ENCODE measurements around the gene PNMA8C. TPM values are rescaled to one million over a fixed set of nuclear protein-coding genes. Genes with fewer than 3 reads are reported as not detected.
"Not testable (repeated sequence)": the region's sequence is repeated elsewhere in the genome, so short reads cannot be mapped to it uniquely, and the experiment has no call there.

PNMA8C gene
- total RNA-seq, 4 donors from 2014 or later: 0.30 TPM; not detected in 3

- peaks cover 0 to 17% of the 10 kb centered on the region in 2 donors for H3K27me3 ChIP-seq
- TF ChIP-seq, protein P1, sequence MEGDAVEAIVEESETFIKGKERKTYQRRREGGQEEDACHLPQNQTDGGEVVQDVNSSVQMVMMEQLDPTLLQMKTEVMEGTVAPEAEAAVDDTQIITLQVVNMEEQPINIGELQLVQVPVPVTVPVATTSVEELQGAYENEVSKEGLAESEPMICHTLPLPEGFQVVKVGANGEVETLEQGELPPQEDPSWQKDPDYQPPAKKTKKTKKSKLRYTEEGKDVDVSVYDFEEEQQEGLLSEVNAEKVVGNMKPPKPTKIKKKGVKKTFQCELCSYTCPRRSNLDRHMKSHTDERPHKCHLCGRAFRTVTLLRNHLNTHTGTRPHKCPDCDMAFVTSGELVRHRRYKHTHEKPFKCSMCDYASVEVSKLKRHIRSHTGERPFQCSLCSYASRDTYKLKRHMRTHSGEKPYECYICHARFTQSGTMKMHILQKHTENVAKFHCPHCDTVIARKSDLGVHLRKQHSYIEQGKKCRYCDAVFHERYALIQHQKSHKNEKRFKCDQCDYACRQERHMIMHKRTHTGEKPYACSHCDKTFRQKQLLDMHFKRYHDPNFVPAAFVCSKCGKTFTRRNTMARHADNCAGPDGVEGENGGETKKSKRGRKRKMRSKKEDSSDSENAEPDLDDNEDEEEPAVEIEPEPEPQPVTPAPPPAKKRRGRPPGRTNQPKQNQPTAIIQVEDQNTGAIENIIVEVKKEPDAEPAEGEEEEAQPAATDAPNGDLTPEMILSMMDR (IDR thresholded peaks at IDR 0.05): no peak
- TF ChIP-seq POLR2A (IDR thresholded peaks at IDR 0.05) (no peak), EP300 (IDR thresholded peaks at IDR 0.05) (no peak)
- no peak overlapping the region for H3K4me3 ChIP-seq
- H3K9me3 ChIP-seq: no peaks in the 10 kb centered on the region
- 66 to 87% methylated on average over 2 of the region's 2 CpGs for whole genome bisulfite sequencing, 2 donors
- no peak for DNase-seq (ENCODE audit: low spot score in 2 of 2)
- H3K27ac ChIP-seq: no peak overlapping the region
- no peaks in the 10 kb centered on the region for H3K36me3 ChIP-seq
- H3K4me1 ChIP-seq: peaks cover 0 to 8% (median 0%) of the 10 kb centered on the region in 4 donors
Observed at GRCh38 chr19:46422344-46422743, 6.4 kb downstream of the PNMA8C start.

DNA sequence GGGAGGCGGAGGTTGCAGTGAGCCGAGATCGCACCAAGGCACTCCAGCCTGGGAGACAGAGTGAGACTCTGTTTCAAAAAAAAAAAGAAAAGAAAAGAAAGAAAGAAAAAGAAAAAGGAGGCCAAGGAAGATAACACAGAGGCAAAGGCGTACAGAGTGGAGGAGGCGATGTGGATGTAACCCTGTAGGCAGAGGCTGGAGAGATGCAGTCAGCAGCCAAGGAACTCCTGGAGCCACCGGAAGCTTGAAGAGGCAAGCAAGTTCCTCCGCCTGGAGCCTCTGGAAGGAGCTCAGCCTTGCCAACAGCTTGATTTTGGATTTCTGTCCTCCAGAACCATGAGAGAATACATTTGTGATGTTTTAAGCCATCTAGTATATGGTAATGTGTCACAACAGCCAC is 8.7 kb downstream of the PNMA8C start:
- 73 to 79% methylated on average over 7 of the region's 7 CpGs for WGBS, 2 donors
- DNase-seq (ENCODE audit: low spot score in 2 of 2): no peak
- TF ChIP-seq POLR2A (IDR thresholded peaks at IDR 0.05) (no peak), EP300 (IDR thresholded peaks at IDR 0.05) (no peak)
- TF ChIP-seq, protein P1 (IDR thresholded peaks at IDR 0.05): no peak
- Histone ChIP-seq H3K27ac (no peak overlapping the region), H3K36me3 (no peaks in the 10 kb centered on the region), H3K27me3 (peaks cover 0 to 7% of the 10 kb centered on the region in 2 donors), H3K4me3 (no peak overlapping the region), H3K4me1 (peaks cover 0 to 15% (median 4%) of the 10 kb centered on the region in 4 donors), H3K9me3 (no peaks in the 10 kb centered on the region)

DNA sequence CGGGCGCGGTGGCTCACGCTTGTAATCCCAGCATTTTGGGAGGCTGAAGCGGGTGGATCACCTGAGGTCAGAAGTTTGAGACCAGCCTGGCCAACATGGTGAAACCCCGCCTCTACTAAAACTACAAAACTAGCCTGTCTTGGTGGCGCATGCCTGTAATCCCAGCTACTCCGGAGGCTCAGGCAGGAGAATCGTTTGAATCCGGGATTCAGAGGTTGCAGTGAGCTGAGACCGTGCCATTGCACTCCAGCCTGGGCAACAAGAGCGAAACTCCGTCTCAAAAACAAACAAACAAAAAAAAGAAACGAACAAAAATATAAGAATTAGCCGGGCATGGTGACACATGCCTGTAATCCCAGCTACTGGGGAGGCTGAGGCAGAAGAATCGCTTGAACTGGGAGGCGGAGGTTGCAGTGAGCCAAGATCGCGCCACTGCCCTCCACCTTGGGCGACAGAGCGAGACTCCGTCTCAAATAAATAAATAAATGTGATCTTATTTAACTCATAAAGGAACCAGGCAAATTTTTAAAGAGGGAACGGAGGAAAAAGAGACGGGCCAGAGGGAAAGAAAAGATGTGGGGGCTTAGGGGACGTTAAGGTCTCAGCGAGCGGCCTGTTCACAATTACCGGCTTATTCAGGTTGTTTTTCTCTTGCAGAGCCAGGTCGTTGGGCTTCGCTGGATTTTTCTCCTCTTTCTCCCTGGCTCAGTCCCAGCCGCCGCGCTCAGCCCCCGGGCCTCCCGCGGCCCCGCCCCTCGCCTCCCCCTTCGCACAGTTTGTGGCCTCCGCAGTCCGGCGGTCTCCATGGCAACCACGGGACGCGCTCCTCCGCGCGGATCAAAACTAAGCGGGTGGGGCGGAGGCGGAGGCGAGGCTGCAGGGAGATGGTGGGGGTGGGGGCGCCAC is 12.7 kb downstream of the PNMA8C start:
- 19 to 20% methylated on average over 52 to 53 of the region's 53 CpGs for WGBS, 2 donors
- peaks cover 0 to 47% of the 10 kb centered on the region in 2 donors for H3K27me3 ChIP-seq

GRCh38 chr19:46414899-46415298 is 13.8 kb downstream of the PNMA8C start:
- not testable (repeated sequence) for DNase-seq (ENCODE audit: low spot score in 2 of 2); H3K9me3 ChIP-seq; H3K27ac ChIP-seq; H3K36me3 ChIP-seq; H3K4me3 ChIP-seq
- H3K27me3 ChIP-seq: peaks cover 0 to 56% of the 10 kb centered on the region in 2 donors
- WGBS, 2 donors: 91 to 95% methylated on average over 22 of the region's 22 CpGs
- peaks cover 0 to 49% (median 21%) of the 10 kb centered on the region in 4 donors for H3K4me1 ChIP-seq

More for the DNA sequence above, 12.7 kb downstream of the PNMA8C start:
- peak; percentile 35 to 58 for DNase-seq (ENCODE audit: low spot score in 2 of 2)
- peaks cover 0 to 42% (median 21%) of the 10 kb centered on the region in 4 donors for H3K4me1 ChIP-seq
- not testable (repeated sequence) for H3K9me3 ChIP-seq, H3K36me3 ChIP-seq
- H3K4me3 ChIP-seq: peak overlapping the region; percentile 1 to 47 (median 15)
- H3K27ac ChIP-seq: peak overlapping the region in 2 of 4 donors; percentile 2 to 54

DNA sequence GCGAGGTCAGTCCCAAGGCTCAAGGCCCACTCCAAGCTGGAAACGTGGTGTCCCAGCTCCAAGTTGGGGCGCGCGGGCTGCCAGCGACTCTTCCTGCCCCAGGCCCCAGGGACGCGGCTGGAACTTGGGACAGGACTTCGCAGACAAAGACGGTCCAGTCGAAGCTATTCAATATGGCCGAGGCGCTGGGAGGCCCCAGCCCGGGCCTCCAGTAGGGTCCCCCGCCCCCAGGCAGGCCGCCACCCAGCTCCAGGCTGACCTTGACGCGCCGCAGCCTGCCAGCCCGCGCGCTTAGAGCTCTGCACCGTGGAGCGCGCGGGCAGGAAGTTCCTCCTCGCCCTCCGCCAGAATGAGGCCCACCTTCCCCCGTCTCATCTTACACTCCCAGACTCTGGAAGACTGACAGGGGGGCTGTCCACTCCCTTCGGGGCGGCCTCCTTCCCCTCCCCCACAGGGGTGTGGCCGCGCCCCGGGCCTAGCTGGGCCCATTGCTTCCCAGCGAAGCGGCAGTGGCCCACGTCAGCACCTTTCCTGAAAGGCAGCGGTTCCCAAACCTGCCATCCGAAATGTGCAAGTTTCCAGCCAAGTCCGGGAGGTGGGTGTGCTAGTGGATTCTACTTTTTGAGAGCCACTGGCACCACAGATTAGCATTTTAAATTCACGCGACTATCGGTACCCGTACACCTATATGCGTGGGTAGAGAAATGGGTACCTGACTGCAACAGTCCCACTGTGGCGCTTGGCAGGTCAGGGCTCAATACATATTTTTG is 15.3 kb downstream of the PNMA8C start, which contains the start of gene CCDC8:
CCDC8 (minus strand) TSS at position 303 of the 770 bp plus-strand sequence. CDS start 754 bp downstream, outside the sequence.
- TF ChIP-seq EP300 (IDR thresholded peaks at IDR 0.05) (peak; percentile 31 to 85), POLR2A (IDR thresholded peaks at IDR 0.05) (peak; percentile 42 to 70)
- TF ChIP-seq, protein P1 (IDR thresholded peaks at IDR 0.05): no peak
- H3K27me3 ChIP-seq: peaks cover 0 to 59% of the 10 kb centered on the region in 2 donors
- H3K36me3 ChIP-seq: no peaks in the 10 kb centered on the region
- peak within 1 kb of the TSS in 2 of 4 donors; percentile 26 to 63 for H3K27ac ChIP-seq
- H3K4me1 ChIP-seq: peaks cover 0 to 59% (median 21%) of the 10 kb centered on the region in 4 donors
- no peaks in the 10 kb centered on the region for H3K9me3 ChIP-seq
- 12 to 24% methylated on average over 21 to 43 of the region's 46 CpGs for WGBS, 2 donors
- H3K4me3 ChIP-seq: peak within 1 kb of the TSS; percentile 25 to 56 (median 38)
- DNase-seq (ENCODE audit: low spot score in 2 of 2): peak; percentile 41 to 47
